Measurements from ENCODE around the gene GLS. TPM values are rescaled to one million over a fixed set of nuclear protein-coding genes. Genes with fewer than 3 reads are reported as not detected.

The GLS gene
- total and polyA plus RNA-seq, 2 of the 13 experiments (the other 11 are each of a cell fraction or from before 2014, with no cell fraction given), result 78.6 to 183 TPM

- H3K79me2 ChIP-seq (ENCODE audit: insufficient read depth, low read length), result no peaks in the 10 kb centered on the region
- ATAC-seq (peak; percentile 56), FAIRE-seq (no peak), DNase-seq (ENCODE audit: low spot score) (peak; percentile 55)
- intact Hi-C loops (cut with micrococcal nuclease; ENCODE audit: unreplicated experiment) (loop anchor here (10.0 kb wide), 1 partner anchor 176 kb away; no protein-coding TSS in a partner anchor), in situ Hi-C loops (cut with HindIII; ENCODE audit: extremely low pct_ligation_motif_present, low pct_unique_long_range_greater_than_20kb) (no loop called here)
- no peak overlapping the region; a peak in 1 of 6 replicates for H3K4me3 ChIP-seq (replicated peaks in 1 of 3; ENCODE audit: insufficient read depth in 1 of 3, low read depth in 2 of 3, low read length in 3 of 3)
- H3K36me3 ChIP-seq (replicated peaks in 1 of 2; ENCODE audit: control insufficient read depth in 1 of 2, insufficient read depth in 2 of 2, low read length in 2 of 2), result no peaks in the 10 kb centered on the region
- ChIA-PET POLR2A (interaction anchor here (0.9 to 1.1 kb wide), 2 partner anchors 23 to 50 kb away, joined by 4 to 5 read pairs; no protein-coding TSS in a partner anchor), CTCF (ENCODE audit: low intra/inter-chr PET ratio, low total read pairs) (no interaction called here)
- H3K9me3 ChIP-seq (ENCODE audit: low read length), result no peaks in the 10 kb centered on the region
- TF ChIP-seq THAP7 (CRISPR knock-in tag; IDR thresholded peaks at IDR 0.05), result no peak
- TF ChIP-seq HMG20A (CRISPR knock-in tag; IDR thresholded peaks at IDR 0.05; ENCODE audit: borderline replicate concordance), result peak; percentile 22; the same call in 1 of the 2 replicates
- TF ChIP-seq RBM22 (optimal IDR thresholded peaks at IDR 0.05; ENCODE audit: low read length), result no peak
- TF ChIP-seq ZBTB42 (CRISPR knock-in tag; IDR thresholded peaks at IDR 0.05), result no peak
- no peak for TF ChIP-seq PBX3 (CRISPR knock-in tag; IDR thresholded peaks at IDR 0.05; ENCODE audit: borderline replicate concordance)
- H3K27ac ChIP-seq (ENCODE audit: extremely low read length, insufficient read depth, low read length), result no peak overlapping the region
- H3K9ac ChIP-seq (ENCODE audit: insufficient read depth, low read depth, low read length), result peak overlapping the region; percentile 5; the same call in 1 of the 2 replicates
- peaks cover 0 to 9% of the 10 kb centered on the region in 2 experiments; a peak in 1 of 5 replicates for H3K27me3 ChIP-seq (ENCODE audit: control insufficient read depth in 1 of 2, insufficient read depth in 2 of 2, low read length in 2 of 2)
- no TSS peak for BruUV-seq (replicated peaks)
- peak overlapping the region; percentile 33 for H2AFZ ChIP-seq (ENCODE audit: low read length)
- peaks cover 41% of the 10 kb centered on the region for H3K4me1 ChIP-seq (ENCODE audit: insufficient read depth, low read length)
- no peaks in the 10 kb centered on the region for H4K20me1 ChIP-seq (ENCODE audit: insufficient read depth, low read length)
- peak overlapping the region; percentile 52 for H3K4me2 ChIP-seq (ENCODE audit: low read depth, low read length)
- 3% methylated on average over 6 of the region's 6 CpGs for WGBS (ENCODE audit: low lambda C conversion rate)
Observed at GRCh38 chr2:190858817-190859216, 21.8 kb upstream of the GLS start.

Measured in HepG2 (cell line).